PC-9 (cell line): ENCODE data around the gene LAD1. TPM values are rescaled to one million over a fixed set of nuclear protein-coding genes. Genes with fewer than 3 reads are reported as not detected.

Experiments
- BruUV-seq: library from RNA; stranded (reverse); fragments of 400-500 nt; replicated peaks from 2 replicates; lab custom pipeline; 2021; lab: Mats Ljungman, UMichigan
- CTCF ChIA-PET: fragments of 300-600 bp; sonication (Branson Sonifier 250); formaldehyde crosslinking; loops from one replicate; lab custom pipeline; 2022; ENCODE audit warnings: antibody characterized with exemption; lab: Charles Lee
- POLR2A ChIA-PET: fragments of 300-600 bp; sonication (Branson Sonifier 250); formaldehyde crosslinking; loops from one replicate; lab custom pipeline; 2022; ENCODE audit warnings: antibody characterized with exemption; ENCODE audit not compliant: unreplicated experiment; lab: Charles Lee
- DNase-seq, 2 experiments: peaks; one replicate each; pipeline versions ENCODE4 v3.0.0 to v3.0.0-alpha.2; 2015 to 2022; ENCODE audit warnings: mixed read lengths in 1 of 2
- H2AFZ ChIP-seq: fragments of 200-600 bp; sonication (generic); 2 replicates; pipeline ENCODE4 v1.8.1; 2017; ENCODE audit warnings: antibody characterized with exemption
- H3F3A ChIP-seq: fragments of 200-600 bp; sonication (generic); 2 replicates; pipeline ENCODE4 v1.8.1; 2017; ENCODE audit warnings: antibody characterized with exemption, mild to moderate bottlenecking, low read depth; ENCODE audit not compliant: insufficient read depth
- H3K27ac ChIP-seq: fragments of 200-600 bp; sonication (generic); 2 replicates; pipeline ENCODE4 v1.6.1; 2016; ENCODE audit warnings: mixed run types
- H3K27me3 ChIP-seq: fragments of 200-600 bp; sonication (generic); 2 replicates; pipeline ENCODE4 v1.6.1; 2016; ENCODE audit warnings: low read depth, mixed run types; ENCODE audit not compliant: insufficient read depth
- H3K36me3 ChIP-seq: fragments of 200-600 bp; sonication (generic); 2 replicates; pipeline ENCODE4 v1.6.1; 2016; ENCODE audit warnings: low read depth, mixed run types
- H3K4me1 ChIP-seq: fragments of 200-600 bp; sonication (generic); replicated peaks from 2 replicates; pipeline ENCODE4 v1.6.1; 2016; ENCODE audit warnings: mixed run types; ENCODE audit not compliant: insufficient read depth
- H3K4me2 ChIP-seq: fragments of 200-600 bp; sonication (generic); 2 replicates; pipeline ENCODE4 v1.6.1; 2017; ENCODE audit warnings: mixed run types
- H3K4me3 ChIP-seq: fragments of 200-600 bp; sonication (generic); 2 replicates; pipeline ENCODE4 v1.6.1; 2016; ENCODE audit warnings: mixed run types
- H3K79me2 ChIP-seq: fragments of 200-600 bp; sonication (generic); 2 replicates; pipeline ENCODE4 v1.6.1; 2017; ENCODE audit warnings: low read depth, mixed run types
- H3K9me2 ChIP-seq: fragments of 200-600 bp; sonication (generic); 2 replicates; pipeline ENCODE4 v1.8.1; 2017; ENCODE audit warnings: mild to moderate bottlenecking; ENCODE audit not compliant: insufficient read depth
- H3K9me3 ChIP-seq: fragments of 200-600 bp; sonication (generic); 2 replicates; pipeline ENCODE4 v1.8.1; 2016; ENCODE audit warnings: low read depth; ENCODE audit not compliant: insufficient read depth
- H4K20me1 ChIP-seq: fragments of 200-600 bp; sonication (generic); 2 replicates; pipeline ENCODE4 v1.8.1; 2017; ENCODE audit not compliant: insufficient read depth
- CTCF ChIP-seq: fragments of 200-600 bp; sonication (generic); conservative IDR thresholded peaks from 2 replicates; pipeline ENCODE4 v1.6.1; 2017; ENCODE audit warnings: mixed run types, antibody characterized with exemption, mild to moderate bottlenecking, moderate library complexity
- EZH2 ChIP-seq: fragments of 200-600 bp; sonication (generic); IDR thresholded peaks from 2 replicates; pipeline ENCODE4 v1.8.0; 2017; ENCODE audit warnings: antibody characterized with exemption, low read depth
- intact Hi-C: fragments of 100-400 bp; cut with micrococcal nuclease; formaldehyde crosslinking; loops from one replicate; pipeline ENCODE4 v1.10.0; 2022; ENCODE audit not compliant: unreplicated experiment
- total RNA-seq: library from RNA; stranded (reverse); gene quantifications from 2 replicates; pipeline ENCODE4 v1.2.3, GENCODE V29; 2021

Gene LAD1
- total RNA-seq, 1 experiment from 2014 or later, result 54.7 TPM

GRCh38 chr1:201335174-201335870 lies 63.8 kb downstream of the LAD1 start:
- H3K4me2 ChIP-seq, result no peak overlapping the region
- peak in 1 of 2 experiments; percentile 25 for DNase-seq
- CTCF ChIA-PET, result no interaction called here

GRCh38 chr1:201334325-201335173 lies 64.6 kb downstream of the LAD1 start:
- no peak overlapping the region for H3K4me3 ChIP-seq
- no peaks in the 10 kb centered on the region for H3K9me2 ChIP-seq
- intact Hi-C loops, result no loop called here
- no peak overlapping the region for H2AFZ ChIP-seq
- no peaks in the 10 kb centered on the region for H3K36me3 ChIP-seq
- TF ChIP-seq CTCF (no peak), EZH2 (no peak)
- H3K9me3 ChIP-seq, result no peaks in the 10 kb centered on the region
- H3K27me3 ChIP-seq, result no peaks in the 10 kb centered on the region
- no peak overlapping the region for H3K27ac ChIP-seq
- peak in 1 of 2 experiments; percentile 21 for DNase-seq
- no peaks in the 10 kb centered on the region for H3K79me2 ChIP-seq
- H3F3A ChIP-seq, result no peaks in the 10 kb centered on the region
- no peak overlapping the region for H3K4me2 ChIP-seq
- ChIA-PET POLR2A (interaction anchor here (0.6 kb wide), 1 partner anchor 23 kb away, joined by 7 read pairs; no protein-coding TSS in a partner anchor), CTCF (no interaction called here)
- no peaks in the 10 kb centered on the region for H3K4me1 ChIP-seq
- no TSS peak for BruUV-seq
- no peaks in the 10 kb centered on the region for H4K20me1 ChIP-seq

More at GRCh38 chr1:201335174-201335870, 63.8 kb downstream of the LAD1 start:
- no peaks in the 10 kb centered on the region for H3K9me3 ChIP-seq
- intact Hi-C loops, result no loop called here
- POLR2A ChIA-PET, result interaction anchor here (0.6 kb wide), 1 partner anchor 23 kb away, joined by 7 read pairs; no protein-coding TSS in a partner anchor
- H3K9me2 ChIP-seq, result no peaks in the 10 kb centered on the region
- no peak overlapping the region for H3K4me3 ChIP-seq
- H3F3A ChIP-seq, result no peaks in the 10 kb centered on the region
- H2AFZ ChIP-seq, result no peak overlapping the region
- H3K27me3 ChIP-seq, result no peaks in the 10 kb centered on the region
- H3K4me1 ChIP-seq, result no peaks in the 10 kb centered on the region
- no peak for TF ChIP-seq EZH2
- no peak for TF ChIP-seq CTCF
- no TSS peak for BruUV-seq
- no peak overlapping the region for H3K27ac ChIP-seq
- H3K36me3 ChIP-seq, result no peaks in the 10 kb centered on the region
- no peaks in the 10 kb centered on the region for H3K79me2 ChIP-seq
- no peaks in the 10 kb centered on the region for H4K20me1 ChIP-seq

- POLR2A ChIA-PET, result no interaction called here
- peak in 1 of 2 experiments; percentile 5 for DNase-seq
- H3K9me3 ChIP-seq, result no peaks in the 10 kb centered on the region
These were observed 66.3 kb downstream of the LAD1 start for GRCh38 chr1:201332616-201333335.

More at GRCh38 chr1:201332616-201333335, 66.3 kb downstream of the LAD1 start:
- H4K20me1 ChIP-seq, result no peaks in the 10 kb centered on the region
- H3K4me1 ChIP-seq, result no peaks in the 10 kb centered on the region
- TF ChIP-seq EZH2, result no peak
- no peak for TF ChIP-seq CTCF
- H3K4me3 ChIP-seq, result no peak overlapping the region
- H2AFZ ChIP-seq, result no peak overlapping the region
- H3K27me3 ChIP-seq, result no peaks in the 10 kb centered on the region
- H3K79me2 ChIP-seq, result no peaks in the 10 kb centered on the region
- H3K36me3 ChIP-seq, result no peaks in the 10 kb centered on the region
- no peaks in the 10 kb centered on the region for H3F3A ChIP-seq
- intact Hi-C loops, result no loop called here
- H3K4me2 ChIP-seq, result no peak overlapping the region
- no peaks in the 10 kb centered on the region for H3K9me2 ChIP-seq
- BruUV-seq, result no TSS peak
- H3K27ac ChIP-seq, result no peak overlapping the region
- CTCF ChIA-PET, result no interaction called here
